ENCODE results near the gene DHRS3. TPM values are rescaled to one million over a fixed set of nuclear protein-coding genes. Genes with fewer than 3 reads are reported as not detected.

Gene DHRS3
- total and polyA plus RNA-seq, 2 of the 13 experiments (the other 11 are each of a cell fraction or from before 2014, with no cell fraction given), result 48.5 to 90.5 TPM

DNA sequence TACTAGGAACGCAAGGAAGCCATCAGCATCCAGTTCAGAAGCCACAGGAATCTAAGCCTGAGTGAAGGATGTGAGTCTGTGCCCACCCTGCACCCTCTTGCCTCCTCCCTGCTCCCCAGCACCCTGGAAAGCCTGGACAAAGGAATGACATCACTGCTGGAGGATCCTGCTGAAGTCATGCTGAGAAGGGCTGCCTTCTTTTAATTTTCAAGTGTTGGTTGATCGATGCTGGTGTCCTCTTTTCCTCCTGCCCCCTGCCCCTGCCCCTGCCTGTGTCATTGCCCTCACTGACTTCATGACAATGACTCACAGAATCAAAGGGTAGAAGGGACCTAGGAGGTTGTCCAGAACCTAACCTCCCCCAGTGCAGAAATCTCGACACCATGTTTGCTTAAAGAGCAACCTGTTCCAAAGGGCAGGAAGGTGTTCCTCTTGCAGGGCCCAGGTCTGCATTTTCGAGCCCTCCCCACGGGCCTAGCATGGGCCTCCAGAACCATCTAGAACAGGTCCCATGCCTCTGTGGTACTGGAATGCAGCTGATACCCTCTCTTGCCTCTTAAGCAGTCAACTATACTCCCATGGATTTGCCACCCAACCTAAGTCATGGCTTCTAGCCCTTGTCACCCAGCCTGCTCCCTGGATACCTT, 9.6 kb downstream of the DHRS3 start (continued):
- TF ChIP-seq, protein P1, sequence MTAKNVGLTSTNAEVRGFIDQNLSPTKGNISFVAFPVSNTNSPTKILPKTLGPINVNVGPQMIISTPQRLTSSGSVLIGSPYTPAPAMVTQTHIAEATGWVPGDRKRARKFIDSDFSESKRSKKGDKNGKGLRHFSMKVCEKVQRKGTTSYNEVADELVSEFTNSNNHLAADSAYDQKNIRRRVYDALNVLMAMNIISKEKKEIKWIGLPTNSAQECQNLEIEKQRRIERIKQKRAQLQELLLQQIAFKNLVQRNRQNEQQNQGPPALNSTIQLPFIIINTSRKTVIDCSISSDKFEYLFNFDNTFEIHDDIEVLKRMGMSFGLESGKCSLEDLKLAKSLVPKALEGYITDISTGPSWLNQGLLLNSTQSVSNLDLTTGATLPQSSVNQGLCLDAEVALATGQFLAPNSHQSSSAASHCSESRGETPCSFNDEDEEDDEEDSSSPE (CRISPR knock-in tag; IDR thresholded peaks at IDR 0.05), result 0 out of 2 replicates have a peak, but pooled peaks have one; percentile 38
- TF ChIP-seq POGK (CRISPR knock-in tag; conservative IDR thresholded peaks at IDR 0.05) (peak; percentile 43; the same call in 1 of the 2 replicates), ZHX1 (CRISPR knock-in tag; IDR thresholded peaks at IDR 0.05; ENCODE audit: low read depth) (peak; percentile 74; the same call in 1 of the 2 replicates), IKZF4 (CRISPR knock-in tag; IDR thresholded peaks at IDR 0.05; ENCODE audit: borderline replicate concordance, low read depth, not compliant biosample characterization) (peak; percentile 20), ZNF121 (CRISPR knock-in tag; IDR thresholded peaks at IDR 0.05) (peak; percentile 65; the same call in 1 of the 2 replicates), PCBP2 (optimal IDR thresholded peaks at IDR 0.05; ENCODE audit: low read depth, low read length, poor library complexity, severe bottlenecking) (no peak), TFDP1 (CRISPR knock-in tag; IDR thresholded peaks at IDR 0.05; ENCODE audit: borderline replicate concordance) (peak; percentile 56; the same call in 1 of the 2 replicates), CREM (IDR thresholded peaks at IDR 0.05) (peak; percentile 49; the same call in 1 of the 2 replicates), CREM (CRISPR knock-in tag; IDR thresholded peaks at IDR 0.05) (no peak), NR2F1 (CRISPR knock-in tag; IDR thresholded peaks at IDR 0.05) (peak in 1 of 2 experiments; percentile 60; a peak in 2 of 4 replicates), KDM1A (CRISPR knock-in tag; IDR thresholded peaks at IDR 0.05) (peak; percentile 67; the same call in 1 of the 2 replicates), PATZ1 (CRISPR knock-in tag; IDR thresholded peaks at IDR 0.05) (peak; percentile 94)
- TF ChIP-seq, protein P2, sequence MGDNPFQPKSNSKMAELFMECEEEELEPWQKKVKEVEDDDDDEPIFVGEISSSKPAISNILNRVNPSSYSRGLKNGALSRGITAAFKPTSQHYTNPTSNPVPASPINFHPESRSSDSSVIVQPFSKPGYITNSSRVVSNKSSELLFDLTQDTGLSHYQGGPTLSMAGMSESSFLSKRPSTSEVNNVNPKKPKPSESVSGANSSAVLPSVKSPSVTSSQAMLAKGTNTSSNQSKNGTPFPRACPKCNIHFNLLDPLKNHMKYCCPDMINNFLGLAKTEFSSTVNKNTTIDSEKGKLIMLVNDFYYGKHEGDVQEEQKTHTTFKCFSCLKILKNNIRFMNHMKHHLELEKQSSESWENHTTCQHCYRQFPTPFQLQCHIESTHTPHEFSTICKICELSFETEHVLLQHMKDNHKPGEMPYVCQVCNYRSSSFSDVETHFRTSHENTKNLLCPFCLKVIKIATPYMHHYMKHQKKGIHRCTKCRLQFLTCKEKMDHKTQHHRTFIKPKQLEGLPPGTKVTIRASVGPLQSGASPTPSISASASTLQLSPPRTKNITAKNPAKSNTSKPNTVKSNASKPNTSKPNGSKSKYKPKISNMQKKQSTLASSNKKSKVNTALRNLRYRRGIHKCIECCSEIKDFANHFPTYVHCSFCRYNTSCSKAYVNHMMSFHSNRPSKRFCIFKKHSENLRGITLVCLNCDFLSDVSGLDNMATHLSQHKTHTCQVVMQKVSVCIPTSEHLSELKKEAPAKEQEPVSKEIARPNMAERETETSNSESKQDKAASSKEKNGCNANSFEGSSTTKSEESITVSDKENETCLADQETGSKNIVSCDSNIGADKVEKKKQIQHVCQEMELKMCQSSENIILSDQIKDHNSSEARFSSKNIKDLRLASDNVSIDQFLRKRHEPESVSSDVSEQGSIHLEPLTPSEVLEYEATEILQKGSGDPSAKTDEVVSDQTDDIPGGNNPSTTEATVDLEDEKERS (CRISPR knock-in tag; IDR thresholded peaks at IDR 0.05), result peak; percentile 56; the same call in 1 of the 2 replicates
